ENCODE measurements around the gene FAM20A. TPM values are rescaled to one million over a fixed set of nuclear protein-coding genes. Genes with fewer than 3 reads are reported as not detected.
"Not testable (repeated sequence)": the region's sequence is repeated elsewhere in the genome, so short reads cannot be mapped to it uniquely, and the experiment has no call there.

Gene FAM20A
- total RNA-seq, 1 experiment from 2014 or later = 1.3 TPM

DNA sequence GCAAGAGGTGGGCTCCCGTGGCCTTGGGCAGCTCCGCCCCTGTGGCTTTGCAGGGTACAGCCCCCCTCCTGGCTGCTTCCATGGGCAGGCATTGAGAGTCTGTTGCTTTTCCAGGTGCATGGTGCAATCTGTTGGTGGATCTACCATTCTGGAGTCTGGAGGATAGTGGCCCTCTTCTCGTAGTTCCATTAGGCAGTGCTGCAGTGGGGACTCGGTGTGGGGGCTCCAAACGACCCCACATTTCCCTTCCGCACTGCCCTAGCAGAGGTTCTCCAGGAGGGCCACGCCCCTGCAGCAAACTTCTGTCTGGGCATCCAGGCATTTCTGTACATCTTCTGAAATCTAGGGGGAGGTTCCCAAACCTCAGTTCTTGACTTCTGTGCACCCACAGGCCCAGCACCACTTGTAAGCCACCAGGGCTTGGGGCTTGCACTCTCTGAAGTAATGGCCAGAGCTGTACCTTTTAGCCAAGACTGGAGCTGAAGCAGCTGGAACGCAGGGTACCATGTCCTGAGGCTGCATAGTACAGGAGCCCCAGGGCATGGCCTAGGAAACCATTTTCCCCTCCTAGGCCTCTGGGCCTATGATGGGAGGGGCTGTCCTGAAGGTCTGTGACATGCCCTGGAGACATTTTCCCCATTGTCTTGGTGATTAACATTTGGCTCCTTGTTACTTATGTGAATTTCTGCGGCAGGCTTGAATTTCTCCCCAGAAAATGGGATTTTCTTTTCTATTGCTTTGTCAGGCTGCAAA is 82.9 kb downstream of the FAM20A start:
- CTCF ChIA-PET = no interaction called here
- no TSS peak for BruUV-seq (replicated peaks)
- no peak overlapping the region for H3K27ac Mint-ChIP-seq (ENCODE audit: unreplicated experiment)
- no peak for DNase-seq
- H3K4me1 Mint-ChIP-seq (ENCODE audit: low read depth, unreplicated experiment) = peaks cover 22% of the 10 kb centered on the region
- peaks cover 3% of the 10 kb centered on the region for H3K9me3 Mint-ChIP-seq (ENCODE audit: low read depth, unreplicated experiment)
- peaks cover 47% of the 10 kb centered on the region for H3K36me3 Mint-ChIP-seq (ENCODE audit: insufficient read depth, unreplicated experiment)
- H3K27me3 Mint-ChIP-seq (ENCODE audit: unreplicated experiment) = no peaks in the 10 kb centered on the region
- TF ChIP-seq, protein P1, sequence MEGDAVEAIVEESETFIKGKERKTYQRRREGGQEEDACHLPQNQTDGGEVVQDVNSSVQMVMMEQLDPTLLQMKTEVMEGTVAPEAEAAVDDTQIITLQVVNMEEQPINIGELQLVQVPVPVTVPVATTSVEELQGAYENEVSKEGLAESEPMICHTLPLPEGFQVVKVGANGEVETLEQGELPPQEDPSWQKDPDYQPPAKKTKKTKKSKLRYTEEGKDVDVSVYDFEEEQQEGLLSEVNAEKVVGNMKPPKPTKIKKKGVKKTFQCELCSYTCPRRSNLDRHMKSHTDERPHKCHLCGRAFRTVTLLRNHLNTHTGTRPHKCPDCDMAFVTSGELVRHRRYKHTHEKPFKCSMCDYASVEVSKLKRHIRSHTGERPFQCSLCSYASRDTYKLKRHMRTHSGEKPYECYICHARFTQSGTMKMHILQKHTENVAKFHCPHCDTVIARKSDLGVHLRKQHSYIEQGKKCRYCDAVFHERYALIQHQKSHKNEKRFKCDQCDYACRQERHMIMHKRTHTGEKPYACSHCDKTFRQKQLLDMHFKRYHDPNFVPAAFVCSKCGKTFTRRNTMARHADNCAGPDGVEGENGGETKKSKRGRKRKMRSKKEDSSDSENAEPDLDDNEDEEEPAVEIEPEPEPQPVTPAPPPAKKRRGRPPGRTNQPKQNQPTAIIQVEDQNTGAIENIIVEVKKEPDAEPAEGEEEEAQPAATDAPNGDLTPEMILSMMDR (IDR thresholded peaks at IDR 0.05; ENCODE audit: unreplicated experiment) = no peak
- H3K4me3 Mint-ChIP-seq (ENCODE audit: low read depth, unreplicated experiment) = no peak overlapping the region
- intact Hi-C loops (cut with micrococcal nuclease; ENCODE audit: unreplicated experiment) = no loop called here

DNA sequence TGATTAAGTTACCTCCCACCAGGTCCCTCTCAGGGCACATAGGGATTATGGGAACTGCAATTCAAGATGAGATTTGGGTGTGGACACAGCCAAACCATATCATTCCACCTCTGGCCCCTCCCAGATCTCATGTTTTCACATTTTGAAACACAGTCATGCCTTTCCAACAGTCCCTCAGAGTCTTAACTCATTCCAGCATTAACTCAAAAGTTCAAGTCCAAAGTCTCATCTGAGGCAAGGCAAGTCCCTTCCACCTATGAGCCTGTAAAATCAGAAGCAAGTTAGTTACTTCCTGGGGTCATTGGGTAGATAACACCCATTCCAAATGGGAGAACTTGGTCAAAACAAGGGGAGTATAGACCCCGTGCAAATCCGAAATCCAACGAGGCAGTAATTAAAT is 83.6 kb downstream of the FAM20A start:
- intact Hi-C loops (cut with micrococcal nuclease; ENCODE audit: unreplicated experiment); H3K27ac Mint-ChIP-seq (ENCODE audit: unreplicated experiment); H3K4me3 Mint-ChIP-seq (ENCODE audit: low read depth, unreplicated experiment); H3K9me3 Mint-ChIP-seq (ENCODE audit: low read depth, unreplicated experiment); CTCF ChIA-PET; DNase-seq; BruUV-seq (replicated peaks); H3K27me3 Mint-ChIP-seq (ENCODE audit: unreplicated experiment): not testable (repeated sequence)
- Mint-ChIP-seq H3K36me3 (ENCODE audit: insufficient read depth, unreplicated experiment) (peaks cover 53% of the 10 kb centered on the region), H3K4me1 (ENCODE audit: low read depth, unreplicated experiment) (peaks cover 22% of the 10 kb centered on the region)

DNA sequence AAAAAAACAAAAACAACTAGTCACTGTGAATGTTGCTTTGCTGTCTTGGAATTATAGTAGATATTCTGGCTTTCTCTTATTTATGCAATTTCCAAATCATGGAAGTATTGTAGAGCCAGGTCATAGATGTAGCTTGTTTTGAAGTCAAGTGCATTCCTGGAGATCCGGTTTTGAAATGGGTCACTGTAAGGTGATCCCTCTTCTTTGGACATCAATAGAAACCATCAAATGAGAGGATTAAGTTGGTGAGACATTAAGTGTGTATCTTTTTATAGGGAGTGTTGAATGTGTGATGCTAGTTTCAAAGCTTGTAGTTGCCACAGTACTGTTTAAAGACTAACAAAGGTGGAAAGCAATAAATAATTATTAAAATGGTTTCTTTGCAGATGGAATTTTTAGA is 84.4 kb downstream of the FAM20A start:
- H3K27ac Mint-ChIP-seq (ENCODE audit: unreplicated experiment) = no peak overlapping the region
- CTCF ChIA-PET = interaction anchor here (1.2 kb wide), 1 partner anchor 9 kb away, joined by 3 read pairs; no protein-coding TSS in a partner anchor
- TF ChIP-seq, protein P1 (IDR thresholded peaks at IDR 0.05; ENCODE audit: unreplicated experiment) = no peak
- peaks cover 3% of the 10 kb centered on the region for H3K9me3 Mint-ChIP-seq (ENCODE audit: low read depth, unreplicated experiment)
- H3K4me3 Mint-ChIP-seq (ENCODE audit: low read depth, unreplicated experiment) = no peak overlapping the region
- peaks cover 22% of the 10 kb centered on the region for H3K4me1 Mint-ChIP-seq (ENCODE audit: low read depth, unreplicated experiment)
- H3K36me3 Mint-ChIP-seq (ENCODE audit: insufficient read depth, unreplicated experiment) = peaks cover 62% of the 10 kb centered on the region
- no peaks in the 10 kb centered on the region for H3K27me3 Mint-ChIP-seq (ENCODE audit: unreplicated experiment)
- DNase-seq = no peak
- BruUV-seq (replicated peaks) = no TSS peak
- intact Hi-C loops (cut with micrococcal nuclease; ENCODE audit: unreplicated experiment) = no loop called here

DNA sequence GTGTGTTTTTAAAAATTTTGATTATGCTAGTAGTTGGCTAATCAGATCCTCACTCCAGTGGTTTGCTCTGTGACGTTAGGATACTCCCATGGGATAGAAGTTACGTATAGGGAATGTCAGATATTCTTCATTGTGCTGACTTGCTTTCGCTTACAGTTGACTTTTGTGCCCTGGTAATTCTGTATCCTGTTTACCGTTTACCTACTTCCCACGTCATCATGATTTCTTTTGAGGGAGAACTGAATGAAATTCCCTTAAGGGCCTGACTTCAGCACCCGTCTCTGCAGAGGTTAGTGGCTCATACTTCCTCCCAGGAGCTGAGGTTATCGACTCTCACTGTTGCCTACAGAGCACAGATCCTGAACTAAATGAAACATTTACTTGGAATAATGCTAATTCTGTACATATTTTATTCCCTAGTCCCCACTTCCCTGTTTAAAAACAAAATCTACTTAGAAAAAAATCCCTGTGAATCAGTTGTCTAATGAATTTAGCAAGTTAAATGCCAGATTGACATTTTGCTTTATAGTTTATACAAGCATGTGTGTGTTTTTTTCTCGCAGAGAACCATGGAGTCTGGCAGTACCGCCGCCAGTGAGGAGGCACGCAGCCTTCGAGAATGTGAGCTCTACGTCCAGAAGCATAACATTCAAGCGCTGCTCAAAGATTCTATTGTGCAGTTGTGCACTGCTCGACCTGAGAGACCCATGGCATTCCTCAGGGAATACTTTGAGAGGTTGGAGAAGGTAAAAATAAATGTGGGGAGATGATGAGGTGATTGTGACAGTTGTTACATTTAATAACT is 86.1 kb downstream of the FAM20A start:
- Mint-ChIP-seq H3K4me1 (ENCODE audit: low read depth, unreplicated experiment) (peaks cover 22% of the 10 kb centered on the region), H3K9me3 (ENCODE audit: low read depth, unreplicated experiment) (peaks cover 3% of the 10 kb centered on the region), H3K27ac (ENCODE audit: unreplicated experiment) (no peak overlapping the region), H3K4me3 (ENCODE audit: low read depth, unreplicated experiment) (peak overlapping the region; percentile 96), H3K27me3 (ENCODE audit: unreplicated experiment) (no peaks in the 10 kb centered on the region), H3K36me3 (ENCODE audit: insufficient read depth, unreplicated experiment) (peaks cover 69% of the 10 kb centered on the region)
- TF ChIP-seq, protein P1 (IDR thresholded peaks at IDR 0.05; ENCODE audit: unreplicated experiment) = no peak
- intact Hi-C loops (cut with micrococcal nuclease; ENCODE audit: unreplicated experiment) = no loop called here
- CTCF ChIA-PET = no interaction called here
- no peak for DNase-seq
- BruUV-seq (replicated peaks) = no TSS peak
